DMS 273 (cell line): Measurements from ENCODE around the gene CPAMD8.
"Not testable (repeated sequence)": the region's sequence is repeated elsewhere in the genome, so short reads cannot be mapped to it uniquely, and the experiment has no call there.

ENCODE experiments used
- DNase-seq: peaks from one replicate; lab custom pipeline; 2025; ENCODE audit not compliant: unreplicated experiment; lab: John Stamatoyannopoulos, UW

Gene CPAMD8

DNA sequence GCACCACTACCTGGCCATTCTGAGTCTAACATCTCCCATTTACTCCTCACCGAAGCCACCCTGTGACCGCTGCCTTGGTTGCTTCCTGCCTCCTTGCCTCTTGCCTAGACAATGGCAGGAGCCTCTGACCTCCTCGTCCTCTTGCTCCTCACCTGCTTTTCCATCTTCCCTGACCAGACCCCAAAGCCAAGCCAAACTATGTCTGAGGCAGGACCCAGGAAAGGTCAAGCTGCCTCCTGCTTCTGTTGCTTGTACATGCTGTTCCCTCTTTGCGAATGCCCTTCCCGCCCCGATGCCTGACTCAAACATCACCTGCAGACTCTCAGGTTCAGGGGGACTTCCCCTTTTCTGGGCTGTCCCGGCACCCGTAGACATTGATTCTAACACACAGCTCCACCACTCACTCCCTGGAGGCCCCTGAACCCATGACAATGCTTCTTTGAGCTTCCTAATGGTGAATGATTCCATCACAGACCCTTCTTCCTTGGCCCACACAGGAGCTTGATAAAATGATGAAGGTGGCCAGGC lies 77.0 kb downstream of the CPAMD8 start:
- DNase-seq = no peak

- no peak for DNase-seq
Measured at GRCh38 chr19:16946951-16947940, 79.4 kb downstream of the CPAMD8 start.

- DNase-seq = no peak
Measured at GRCh38 chr19:16945762-16946465, 80.7 kb downstream of the CPAMD8 start.

DNA sequence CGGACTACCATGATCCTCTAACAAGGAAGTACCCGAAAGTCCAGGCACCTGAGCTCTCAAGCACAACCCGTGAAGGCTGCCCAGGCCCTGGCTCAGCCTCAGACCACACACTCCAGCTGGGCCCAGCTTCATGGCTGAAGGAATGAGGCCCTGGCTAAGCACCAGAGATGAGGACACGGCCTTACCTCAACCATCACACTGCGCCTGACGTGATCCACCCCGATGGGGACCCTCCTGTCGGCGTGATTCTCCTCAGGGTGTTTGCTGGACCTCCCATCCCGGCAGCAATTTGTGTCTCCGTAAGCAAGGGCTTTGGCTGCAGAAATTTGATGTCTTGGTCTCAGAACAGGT lies 81.3 kb downstream of the CPAMD8 start:
- no peak for DNase-seq

DNA sequence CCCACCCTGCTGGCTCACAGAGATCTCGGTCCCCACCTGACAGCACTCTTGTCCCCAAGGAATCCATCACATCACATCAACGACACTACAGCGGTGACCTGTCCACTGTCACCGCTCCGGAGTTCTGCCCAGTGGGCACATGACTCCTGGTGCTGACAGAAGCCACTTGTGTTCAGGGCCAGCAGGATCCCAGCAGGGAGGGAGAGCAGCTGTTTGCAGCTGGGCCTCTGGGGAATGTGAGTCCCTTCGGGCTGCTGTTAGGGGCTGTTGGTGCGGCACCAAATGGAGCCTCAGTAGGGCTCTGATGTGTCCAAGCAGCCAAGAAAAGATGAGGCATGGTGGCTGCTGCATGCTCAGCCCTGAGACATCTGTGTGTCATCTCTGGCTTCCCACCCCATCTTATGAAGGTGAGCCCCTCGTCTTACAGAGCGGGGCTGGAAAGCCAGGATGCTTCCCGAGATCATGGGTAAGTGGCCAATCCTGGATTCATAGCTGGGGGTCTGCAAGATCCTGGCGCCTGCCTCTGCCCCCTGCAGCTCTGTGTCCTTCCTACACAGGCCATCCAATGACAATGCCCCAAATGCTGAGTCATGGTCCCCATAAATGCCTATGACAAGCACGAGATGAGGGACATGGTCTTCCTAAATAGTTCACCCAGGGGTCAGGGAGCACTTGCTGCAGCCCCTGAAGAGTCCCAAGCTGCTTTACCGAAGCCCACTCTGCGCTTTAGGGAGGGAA lies 81.8 kb downstream of the CPAMD8 start:
- no peak for DNase-seq

DNA sequence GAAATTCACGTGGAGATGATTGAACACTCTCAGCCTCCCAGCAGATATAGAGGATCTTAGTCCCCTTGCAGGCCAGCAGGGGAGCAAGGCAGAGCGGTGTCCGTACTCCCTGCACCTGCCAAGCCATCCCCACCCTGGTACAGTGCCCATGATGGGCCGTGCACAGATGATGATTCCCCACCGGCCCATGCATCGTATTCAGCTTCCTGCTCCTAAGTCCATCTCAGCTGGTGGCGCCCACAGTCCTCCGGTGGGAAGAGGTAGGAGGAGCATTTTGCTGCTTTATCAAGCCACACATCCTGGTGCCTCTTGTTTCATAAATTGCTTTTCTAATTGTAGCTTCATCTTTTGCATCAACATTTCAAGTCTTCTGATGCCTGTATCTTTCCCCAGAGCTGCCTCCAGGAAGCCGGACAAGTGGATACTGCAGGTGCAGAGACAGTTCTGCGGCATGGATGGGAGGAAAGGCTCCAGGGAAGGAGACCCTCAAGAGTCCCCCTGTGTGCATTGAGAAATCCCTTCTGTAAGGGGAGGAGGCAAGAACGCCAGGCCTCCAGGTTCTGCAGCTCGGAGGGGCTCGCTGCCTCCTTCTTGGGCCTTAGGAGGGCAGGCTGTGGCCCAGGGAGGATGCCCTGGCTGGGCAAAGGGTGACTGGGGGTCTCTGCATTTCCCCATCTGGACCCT lies 82.5 kb downstream of the CPAMD8 start:
- DNase-seq = no peak

- not testable (repeated sequence) for DNase-seq
Measured at GRCh38 chr19:16943090-16943489, 83.5 kb downstream of the CPAMD8 start.

- DNase-seq = no peak
Measured at GRCh38 chr19:16942583-16942982, 84.0 kb downstream of the CPAMD8 start.

- no peak for DNase-seq
Measured at GRCh38 chr19:16940626-16941025, 86.0 kb downstream of the CPAMD8 start.

DNA sequence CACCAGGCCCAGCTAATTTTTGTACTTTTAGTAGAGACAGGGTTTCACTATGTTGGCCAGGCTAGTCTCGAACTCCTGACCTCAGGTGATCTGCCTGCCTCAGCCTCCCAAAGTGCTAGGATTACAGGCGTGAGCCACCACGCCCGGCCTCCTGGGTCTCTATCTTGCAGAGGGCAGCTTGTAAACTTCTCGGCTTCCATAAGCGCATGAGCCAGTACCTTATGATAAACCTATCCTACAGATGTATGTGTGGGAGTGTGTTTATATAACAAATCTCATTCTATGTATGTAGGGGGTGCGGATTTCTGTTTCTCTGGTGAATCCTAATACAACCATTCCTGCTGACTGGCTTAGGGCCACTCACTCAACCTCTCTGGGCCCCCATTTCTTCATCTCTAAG lies 86.5 kb downstream of the CPAMD8 start:
- DNase-seq = not testable (repeated sequence)

DNA sequence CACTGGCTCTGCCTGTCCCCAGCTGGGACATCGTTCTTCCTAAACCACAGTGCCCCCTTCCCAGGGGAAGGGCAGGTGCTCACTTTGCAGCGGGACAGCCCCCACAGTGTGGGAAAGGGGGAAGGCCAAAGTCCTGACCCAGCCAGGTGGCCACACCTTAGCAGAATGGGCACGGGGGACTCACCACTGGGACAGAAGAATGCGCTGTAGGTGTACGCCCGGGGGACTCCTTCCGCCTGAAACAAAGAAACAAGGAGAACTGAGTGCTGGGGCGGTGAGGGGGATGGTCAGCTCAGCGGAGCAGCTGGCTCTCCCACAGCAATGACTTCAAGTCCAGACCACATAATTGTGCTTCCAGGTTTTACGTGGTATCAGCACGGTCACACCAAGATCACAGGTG lies 88.4 kb downstream of the CPAMD8 start:
- no peak for DNase-seq

DNA sequence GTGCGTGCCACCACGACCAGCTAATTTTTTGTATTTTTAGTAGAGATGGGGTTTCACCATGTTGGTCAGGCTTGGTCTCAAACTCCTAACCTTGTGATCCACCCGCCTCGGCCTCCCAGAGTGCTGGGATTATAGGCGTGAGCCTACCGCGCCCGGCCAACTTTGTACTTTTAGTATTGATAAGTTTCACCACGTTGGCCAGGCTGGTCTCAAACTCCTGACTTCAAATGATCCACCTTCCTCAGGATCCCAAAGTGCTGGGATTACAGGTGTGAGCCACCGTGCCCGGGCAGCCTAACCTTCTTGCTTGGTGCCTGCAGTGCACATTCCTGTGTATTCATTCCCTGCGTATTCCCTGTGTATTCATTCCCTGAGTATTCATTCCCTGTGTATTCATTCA lies 88.8 kb downstream of the CPAMD8 start:
- not testable (repeated sequence) for DNase-seq

DNA sequence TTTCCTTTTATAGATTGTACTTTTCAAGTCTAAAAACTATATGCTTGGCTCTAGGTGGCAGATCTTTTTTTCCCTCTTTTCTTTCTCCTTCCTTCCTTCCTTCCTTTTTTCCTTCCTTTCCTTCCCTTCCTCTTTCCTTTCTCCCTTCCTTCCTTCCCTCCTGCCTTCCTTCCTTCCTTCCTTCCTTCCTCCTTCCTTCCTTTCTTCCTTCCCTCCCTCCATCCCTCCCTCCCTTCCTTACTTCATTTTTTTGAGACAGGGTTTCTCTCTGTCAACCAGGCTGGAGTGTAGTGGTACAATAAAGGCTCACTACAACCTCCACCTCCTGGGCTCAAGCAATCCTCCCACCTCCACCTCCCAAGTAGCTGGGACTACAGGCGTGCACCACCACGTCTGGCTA lies 89.7 kb downstream of the CPAMD8 start:
- no peak for DNase-seq

DNA sequence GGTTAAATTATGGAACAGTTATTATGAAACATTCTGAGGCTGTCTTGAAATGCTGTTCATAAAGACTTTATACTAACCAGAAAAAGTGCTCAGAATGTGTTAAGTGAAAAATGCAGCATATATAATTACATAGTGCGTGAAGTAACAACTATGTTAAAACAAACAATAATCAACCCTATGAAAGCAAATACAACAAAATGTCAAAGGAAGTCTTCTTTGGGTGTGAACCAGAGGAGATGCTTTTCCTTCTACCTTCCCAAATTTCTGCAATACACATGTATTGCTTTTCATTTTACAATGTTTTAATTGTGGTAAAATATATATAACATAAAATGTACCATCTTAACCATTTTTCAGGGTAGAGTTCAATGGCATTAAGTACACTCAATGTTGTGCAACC lies 92.1 kb downstream of the CPAMD8 start:
- DNase-seq = no peak

- DNase-seq = no peak
Measured at GRCh38 chr19:16931306-16931705, 95.3 kb downstream of the CPAMD8 start.

- DNase-seq = no peak
Measured at GRCh38 chr19:16930753-16931152, 95.9 kb downstream of the CPAMD8 start.

DNA sequence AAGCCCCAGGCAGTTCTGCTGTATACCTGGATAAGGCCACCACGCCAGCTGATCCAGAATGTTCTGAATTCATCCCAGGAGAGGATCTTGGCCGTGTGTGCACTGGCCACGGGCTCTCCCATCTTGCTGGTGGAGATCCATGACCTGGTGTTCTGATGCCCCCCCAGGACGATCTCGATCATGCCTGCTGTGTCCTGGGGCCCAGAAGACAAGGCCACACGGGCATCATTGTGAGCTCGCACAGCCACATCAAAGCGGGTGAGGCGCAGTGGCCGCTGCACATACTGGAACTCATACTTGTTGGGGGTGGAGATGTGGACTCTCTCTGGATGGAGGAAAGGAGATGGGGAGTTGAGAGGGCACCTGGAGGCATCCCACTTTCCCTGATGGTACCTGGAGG lies 97.7 kb downstream of the CPAMD8 start:
- DNase-seq = no peak

DNA sequence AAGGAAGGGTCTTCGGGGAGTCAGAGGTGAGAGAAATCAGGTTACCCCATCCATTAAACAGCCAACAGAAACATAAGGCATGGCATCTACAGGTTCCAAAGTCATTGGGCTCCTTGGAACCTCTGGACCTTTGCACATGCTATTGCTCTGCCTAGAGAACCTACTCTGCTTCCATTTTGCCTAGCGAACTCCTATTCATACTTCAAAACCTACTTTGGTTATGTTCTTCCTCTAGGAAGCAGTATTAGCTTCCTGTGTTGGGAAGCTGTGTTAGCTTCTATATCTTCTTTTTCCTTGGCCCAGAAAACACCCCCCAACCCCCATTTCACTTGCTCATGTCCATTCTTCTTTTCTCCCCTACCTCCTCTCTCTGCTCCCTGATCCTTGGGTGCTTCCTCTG lies 98.3 kb downstream of the CPAMD8 start:
- DNase-seq = no peak

DNA sequence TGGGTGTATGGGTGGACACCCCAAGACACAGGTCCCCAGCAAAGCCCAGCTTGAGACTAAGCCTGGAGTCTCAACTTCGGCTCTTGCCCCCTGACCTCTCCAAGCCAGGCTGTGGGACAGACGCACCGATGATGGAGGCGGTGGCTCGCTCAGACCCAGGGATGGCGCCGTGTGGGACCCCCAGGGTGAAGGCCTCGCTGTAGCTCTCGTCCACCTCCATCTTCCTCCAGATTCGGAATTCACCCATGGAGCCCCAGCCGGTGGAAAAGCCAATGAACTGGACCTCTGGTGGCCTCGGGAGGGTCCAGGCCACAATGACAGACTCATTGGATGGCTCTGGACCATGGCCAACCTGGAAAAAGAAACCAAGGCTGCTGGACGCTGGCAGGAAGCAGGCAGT lies 98.7 kb downstream of the CPAMD8 start:
- DNase-seq = no peak

DNA sequence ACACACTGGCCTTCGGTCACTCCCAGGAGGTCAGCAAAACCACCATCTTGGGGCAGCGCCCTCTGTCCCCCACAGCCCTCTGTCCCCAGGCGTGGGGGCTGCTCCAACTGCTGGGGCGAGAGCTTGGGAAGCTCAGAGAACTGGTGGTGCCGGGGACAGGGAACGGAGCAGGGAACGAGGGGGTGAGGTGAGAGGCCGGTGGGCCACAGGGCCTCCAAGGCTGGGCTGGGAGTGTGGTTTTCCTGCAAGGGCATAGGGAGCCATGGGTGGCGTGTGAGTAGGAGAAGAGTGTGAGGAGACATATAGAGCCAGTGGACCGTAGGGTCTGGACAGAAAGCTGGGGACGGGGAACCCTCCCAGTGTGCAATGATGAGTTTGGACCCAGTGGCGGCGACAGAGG lies 103.7 kb downstream of the CPAMD8 start:
- no peak for DNase-seq

DNA sequence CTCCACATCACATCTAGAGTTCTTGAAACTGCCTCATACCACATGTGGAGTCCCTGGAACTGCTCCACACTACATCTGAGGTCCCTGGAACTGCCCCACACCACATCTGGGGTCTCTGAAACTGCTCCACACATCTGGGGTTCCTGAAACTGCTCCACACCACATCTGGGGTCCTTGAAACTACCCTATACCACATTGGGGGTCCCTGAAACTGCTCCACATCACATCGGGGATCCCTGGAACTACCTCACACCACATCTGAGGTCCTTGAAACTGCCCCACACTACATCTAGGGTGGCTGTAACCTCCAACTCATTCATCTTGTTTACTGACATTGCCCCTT lies 104.0 kb downstream of the CPAMD8 start:
- DNase-seq = no peak
